CD4-positive, alpha-beta T cell treated with Interleukin-6 for 4 hours (primary cell): ENCODE measurements around the gene VPREB1.
"Not testable (repeated sequence)": the region's sequence is repeated elsewhere in the genome, so short reads cannot be mapped to it uniquely, and the experiment has no call there.

Experiments used
- DNase-seq: peaks from one replicate; pipeline ENCODE4 v3.0.0-alpha.2; 2020; ENCODE audit warnings: mixed read lengths

The VPREB1 gene

DNA sequence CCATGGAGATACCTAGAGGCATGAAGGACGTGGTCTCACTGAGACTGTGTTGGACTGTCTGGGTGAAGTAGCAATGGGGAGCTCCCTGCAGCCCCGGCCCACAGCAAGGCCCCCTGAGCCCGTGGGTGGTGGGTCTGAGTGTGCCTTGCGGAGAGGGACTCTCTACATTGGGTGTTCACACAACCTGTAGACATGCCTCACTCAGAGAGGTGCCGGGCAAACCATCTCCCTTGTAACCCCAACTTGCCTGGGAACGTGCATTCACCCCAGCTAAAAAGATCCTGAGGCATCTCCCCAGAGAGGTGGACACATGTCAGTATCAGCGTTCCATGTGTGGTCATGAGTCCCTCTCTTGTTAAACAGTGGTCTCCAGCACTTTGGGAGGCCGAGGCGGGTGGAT, 2.1 kb downstream of the VPREB1 start:
- no peak for DNase-seq

GRCh38 chr22:22248878-22249277, 4.3 kb downstream of the VPREB1 start:
- no peak for DNase-seq

- DNase-seq, result not testable (repeated sequence)
Observed at GRCh38 chr22:22250651-22251050, 6.1 kb downstream of the VPREB1 start.

DNA sequence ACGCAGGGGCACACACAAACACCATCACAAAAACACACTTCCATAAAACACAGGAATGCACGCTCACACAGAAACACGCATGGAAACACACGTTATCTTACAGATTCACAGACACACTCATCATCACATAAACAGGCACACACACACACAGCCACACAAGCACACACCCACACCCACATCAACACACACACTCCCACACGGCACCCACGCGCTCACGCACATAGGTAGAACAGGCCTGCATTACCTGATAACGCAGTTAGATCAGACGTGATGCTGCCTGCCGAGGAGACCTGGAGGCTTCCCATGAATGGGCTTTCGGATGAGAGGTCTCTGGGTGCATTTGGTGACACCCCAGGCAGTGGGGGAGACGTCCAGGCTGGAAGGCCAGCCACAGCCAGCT, 11.5 kb downstream of the VPREB1 start:
- DNase-seq, result not testable (repeated sequence)

GRCh38 chr22:22258597-22259415, 14.2 kb downstream of the VPREB1 start:
- not testable (repeated sequence) for DNase-seq

DNA sequence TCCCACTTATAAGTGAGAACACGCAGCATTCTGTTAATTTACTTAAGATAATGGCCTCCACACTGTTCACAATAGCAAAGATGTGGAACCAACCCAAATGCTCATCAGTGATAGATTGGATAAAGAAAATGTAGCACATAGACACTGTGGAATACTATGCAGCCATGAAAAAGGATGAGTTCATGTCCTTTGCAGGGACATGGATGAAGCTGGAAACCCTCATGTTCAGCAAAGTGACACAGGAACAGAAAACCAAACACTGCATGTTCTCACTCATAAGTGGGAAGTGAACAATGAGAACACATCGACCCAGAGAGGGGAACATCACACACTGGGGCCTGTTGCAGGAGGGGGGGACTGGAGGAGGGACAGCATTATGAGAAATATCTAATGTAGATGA, 15.6 kb downstream of the VPREB1 start:
- not testable (repeated sequence) for DNase-seq

- not testable (repeated sequence) for DNase-seq
Observed at GRCh38 chr22:22260586-22260985, 16.0 kb downstream of the VPREB1 start.

DNA sequence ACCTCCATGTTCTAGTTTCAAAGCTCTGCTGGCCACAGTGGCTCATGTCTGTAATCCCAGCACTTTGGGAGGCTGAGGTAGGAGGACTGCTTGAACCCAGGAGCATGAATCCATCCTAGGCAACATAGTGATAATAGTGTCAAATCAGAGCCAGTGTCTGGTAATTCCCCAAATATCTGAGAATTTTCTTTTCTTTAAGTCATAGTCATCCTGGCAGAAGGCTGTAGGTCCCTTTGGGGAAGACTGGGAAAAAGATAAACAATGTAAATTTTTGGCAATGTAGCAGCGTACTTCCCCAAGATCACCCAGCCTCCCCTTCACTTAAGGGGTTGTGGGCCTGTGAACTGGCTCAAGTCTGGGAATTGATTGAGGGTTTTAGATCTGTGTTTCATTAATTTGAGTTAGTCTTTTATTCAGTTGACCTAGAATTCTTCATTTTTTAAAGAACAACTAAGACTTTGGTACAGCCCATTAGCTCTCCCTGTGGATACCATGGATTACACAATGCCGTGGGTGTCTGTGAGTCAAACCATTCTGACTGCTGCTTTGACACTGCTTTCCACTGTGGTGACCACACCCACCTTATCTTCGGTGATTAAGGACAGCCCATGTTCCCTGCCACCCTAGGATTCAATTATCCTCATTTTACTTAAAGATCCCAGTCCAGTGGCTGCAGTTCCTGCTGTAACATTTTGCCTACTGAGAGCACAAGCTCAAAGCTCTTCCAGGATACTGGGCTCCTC, 17.9 kb downstream of the VPREB1 start:
- DNase-seq, result not testable (repeated sequence)

DNA sequence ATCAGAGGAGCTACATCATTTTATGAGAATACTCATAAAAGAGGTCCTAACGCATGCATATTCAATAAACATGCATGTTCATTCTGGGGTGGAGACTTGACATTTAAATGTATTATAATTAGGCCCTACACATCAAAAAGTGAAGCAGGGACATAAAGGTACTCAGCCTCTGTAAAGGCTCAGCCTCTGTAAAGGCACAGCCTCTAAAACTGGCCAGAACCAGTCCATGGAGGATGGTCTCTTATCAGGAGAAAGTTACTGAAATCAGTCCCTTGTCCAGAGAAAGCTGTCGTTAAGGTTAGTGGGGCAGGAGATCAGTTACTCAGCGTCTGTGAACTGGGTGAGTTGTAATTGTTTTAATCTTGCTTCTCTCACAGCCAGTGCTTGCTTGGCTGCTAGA, 19.2 kb downstream of the VPREB1 start:
- DNase-seq, result not testable (repeated sequence)

DNA sequence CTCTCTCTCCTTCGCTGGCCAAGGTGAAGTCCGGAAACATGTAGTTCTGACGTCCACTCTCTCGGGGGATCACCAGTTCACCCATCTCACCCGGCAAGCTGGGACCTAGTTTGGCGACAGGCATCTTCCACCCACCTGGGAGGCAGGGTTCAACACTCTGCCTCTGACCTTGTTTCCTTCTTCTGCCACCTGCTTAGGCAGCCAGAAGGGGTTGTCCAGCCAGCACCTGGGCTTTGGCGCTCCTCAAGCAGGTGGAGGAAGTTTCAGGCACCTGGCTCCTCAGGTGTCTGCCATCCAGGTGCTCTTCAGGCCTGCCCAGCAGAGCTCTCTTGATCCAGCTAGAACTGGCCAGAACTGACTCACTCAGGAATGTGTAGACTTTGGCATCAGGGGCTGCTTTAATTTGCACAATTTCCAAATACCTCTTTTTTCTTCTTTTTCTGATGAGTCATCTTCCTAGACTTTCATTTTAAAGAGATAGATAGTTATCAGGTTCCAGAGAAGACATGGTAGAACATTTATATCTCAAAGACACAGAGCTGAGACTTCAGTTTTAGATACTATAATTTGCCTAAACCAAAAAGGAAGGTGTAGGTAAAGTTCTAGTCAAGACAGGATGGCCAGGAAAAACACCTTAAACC, 25.6 kb downstream of the VPREB1 start:
- not testable (repeated sequence) for DNase-seq

DNA sequence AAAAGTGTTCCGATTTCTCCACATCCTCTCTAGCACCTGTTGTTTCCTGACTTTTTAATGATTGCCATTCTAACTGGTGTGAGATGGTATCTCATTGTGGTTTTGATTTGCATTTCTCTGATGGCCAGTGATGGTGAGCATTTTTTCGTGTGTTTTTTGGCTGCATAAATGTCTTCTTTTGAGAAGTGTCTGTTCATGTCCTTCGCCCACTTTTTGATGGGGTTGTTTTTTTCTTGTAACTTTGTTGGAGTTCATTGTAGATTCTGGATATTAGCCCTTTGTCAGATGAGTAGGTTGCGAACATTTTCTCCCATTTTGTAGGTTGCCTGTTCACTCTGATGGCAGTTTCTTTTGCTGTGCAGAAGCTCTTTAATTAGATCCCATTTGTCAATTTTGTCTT, 32.8 kb downstream of the VPREB1 start:
- not testable (repeated sequence) for DNase-seq

- not testable (repeated sequence) for DNase-seq
Observed at GRCh38 chr22:22284962-22285756, 40.6 kb downstream of the VPREB1 start.

GRCh38 chr22:22286390-22287105, 42.0 kb downstream of the VPREB1 start:
- not testable (repeated sequence) for DNase-seq

DNA sequence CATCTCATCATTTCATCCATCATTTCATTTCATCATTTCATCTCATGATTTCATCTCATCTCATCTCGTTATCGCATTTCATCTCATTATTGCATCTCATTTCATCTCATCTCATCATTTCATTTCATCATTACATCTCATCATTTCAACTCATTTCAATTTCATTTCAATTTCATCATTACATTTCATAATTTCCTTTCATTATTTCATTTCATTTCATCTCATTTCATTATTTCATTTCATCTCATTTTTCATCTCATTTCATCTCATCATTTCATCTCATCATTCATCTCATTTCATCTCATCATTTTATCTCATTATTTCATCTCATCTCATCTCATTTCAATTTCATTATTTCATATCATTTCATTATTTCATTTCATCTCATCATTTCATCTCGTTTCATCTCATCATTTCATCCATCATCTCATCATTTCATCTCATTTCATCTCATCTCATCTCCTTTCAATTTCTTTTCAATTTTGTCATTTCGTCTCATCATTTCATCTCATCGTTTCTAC, 42.6 kb downstream of the VPREB1 start:
- DNase-seq, result not testable (repeated sequence)

GRCh38 chr22:22289666-22290065, 45.1 kb downstream of the VPREB1 start:
- DNase-seq, result not testable (repeated sequence)

GRCh38 chr22:22291129-22291806, 46.7 kb downstream of the VPREB1 start:
- not testable (repeated sequence) for DNase-seq

DNA sequence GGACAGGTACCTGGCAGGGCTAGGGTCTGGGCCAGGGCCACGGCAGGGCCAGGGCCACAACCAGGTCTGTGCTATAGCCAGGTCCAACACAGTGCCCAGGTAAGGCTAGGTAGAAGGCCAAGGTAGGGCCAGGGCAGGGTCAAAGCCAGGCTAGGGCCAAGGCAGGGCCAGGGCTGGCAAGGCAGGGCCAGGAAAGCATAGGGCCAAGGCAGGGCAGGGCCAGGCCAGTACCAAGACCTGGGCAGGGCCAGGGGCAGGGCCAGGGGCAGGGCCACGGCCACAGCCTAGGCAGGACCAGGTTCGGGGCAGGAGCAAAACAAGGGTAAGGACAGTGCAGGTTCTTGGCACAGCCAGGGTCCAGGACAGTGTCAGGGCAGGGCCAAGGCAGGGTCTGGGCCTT, 48.1 kb downstream of the VPREB1 start:
- DNase-seq, result not testable (repeated sequence)

GRCh38 chr22:22293436-22293835, 48.9 kb downstream of the VPREB1 start:
- not testable (repeated sequence) for DNase-seq

GRCh38 chr22:22294641-22295040, 50.1 kb downstream of the VPREB1 start:
- DNase-seq, result not testable (repeated sequence)
